ENCODE data around the gene PNMT.
A peak's percentile ranks its signal among the peaks of the same experiment; 100 is the strongest.

Gene PNMT

GRCh38 chr17:39633570-39634183 is 34.6 kb upstream of the PNMT start:
- DNase-seq (ENCODE audit: low spot score) (no peak), FAIRE-seq (no peak)

GRCh38 chr17:39634384-39634871 is 33.8 kb upstream of the PNMT start:
- DNase-seq (ENCODE audit: low spot score): peak; percentile 20

GRCh38 chr17:39635614-39636176 is 32.6 kb upstream of the PNMT start:
- DNase-seq (ENCODE audit: low spot score): no peak
- FAIRE-seq: no peak

More at GRCh38 chr17:39634384-39634871, 33.8 kb upstream of the PNMT start:
- no peak for FAIRE-seq

GRCh38 chr17:39636587-39636926 is 31.7 kb upstream of the PNMT start:
- no peak for FAIRE-seq
- no peak for DNase-seq (ENCODE audit: low spot score)

GRCh38 chr17:39636927-39637736 is 31.1 kb upstream of the PNMT start, which contains the start of gene STARD3:
TSS of gene STARD3 (plus strand) at chr17:39637144. CDS start at chr17:39653532, 16,388 bp downstream.
- FAIRE-seq (no peak), DNase-seq (ENCODE audit: low spot score) (peak; percentile 49)

- FAIRE-seq: no peak
- no peak for DNase-seq (ENCODE audit: low spot score)
Observed at GRCh38 chr17:39638317-39638716, 29.9 kb upstream of the PNMT start.

- no peak for DNase-seq (ENCODE audit: low spot score)
- FAIRE-seq: no peak
Observed at GRCh38 chr17:39639043-39639442, 29.2 kb upstream of the PNMT start.

GRCh38 chr17:39639566-39640458 is 28.4 kb upstream of the PNMT start:
- no peak for FAIRE-seq

GRCh38 chr17:39640591-39641031 is 27.6 kb upstream of the PNMT start:
- DNase-seq (ENCODE audit: low spot score): peak; percentile 53
- no peak for FAIRE-seq

More at GRCh38 chr17:39639566-39640458, 28.4 kb upstream of the PNMT start:
- DNase-seq (ENCODE audit: low spot score): peak; percentile 20

GRCh38 chr17:39641097-39641496 is 27.2 kb upstream of the PNMT start:
- no peak for DNase-seq (ENCODE audit: low spot score)
- no peak for FAIRE-seq

- no peak for FAIRE-seq
Observed at GRCh38 chr17:39641883-39642282, 26.4 kb upstream of the PNMT start.

GRCh38 chr17:39642291-39643074 is 25.8 kb upstream of the PNMT start:
- no peak for FAIRE-seq
- DNase-seq (ENCODE audit: low spot score): no peak

More at GRCh38 chr17:39641883-39642282, 26.4 kb upstream of the PNMT start:
- no peak for DNase-seq (ENCODE audit: low spot score)

GRCh38 chr17:39643271-39643670 is 25.0 kb upstream of the PNMT start:
- FAIRE-seq (peak; percentile 18), DNase-seq (ENCODE audit: low spot score) (peak; percentile 55)

GRCh38 chr17:39647256-39647655 is 21.0 kb upstream of the PNMT start:
- no peak for FAIRE-seq
- no peak for DNase-seq (ENCODE audit: low spot score)

- no peak for DNase-seq (ENCODE audit: low spot score)
- FAIRE-seq: no peak
Observed at GRCh38 chr17:39648616-39649366, 19.5 kb upstream of the PNMT start.

GRCh38 chr17:39650121-39650579 is 18.1 kb upstream of the PNMT start:
- peak; percentile 69 for FAIRE-seq

GRCh38 chr17:39651923-39652586 is 16.2 kb upstream of the PNMT start:
- no peak for DNase-seq (ENCODE audit: low spot score)
- no peak for FAIRE-seq

More at GRCh38 chr17:39650121-39650579, 18.1 kb upstream of the PNMT start:
- peak; percentile 80 for DNase-seq (ENCODE audit: low spot score)

- DNase-seq (ENCODE audit: low spot score): no peak
- no peak for FAIRE-seq
Observed at GRCh38 chr17:39652587-39653315, 15.5 kb upstream of the PNMT start.
